SK-N-SH treated with all-trans-retinoic acid at 6 μM for 48 hours (cell line): Measurements from ENCODE around the gene KIFAP3.

Source experiments
- ESRRG ChIP-seq: fragments of 250-450 bp; sonication (Bioruptor Pico); IDR thresholded peaks from 2 replicates; pipeline ENCODE4 v1.6.1; 2021; ENCODE audit warnings: mild to moderate bottlenecking
- ISL1 ChIP-seq: fragments of 250-450 bp; sonication (Bioruptor Pico); IDR thresholded peaks from 2 replicates; pipeline ENCODE4 v2.1.2; 2022; ENCODE audit warnings: mild to moderate bottlenecking, moderate library complexity
- ZNF70 ChIP-seq: fragments of 450-650 bp; formaldehyde crosslinking; IDR thresholded peaks from 2 replicates; pipeline ENCODE4 v1.5.0; 2020; ENCODE audit warnings: mild to moderate bottlenecking, moderate library complexity

DNA sequence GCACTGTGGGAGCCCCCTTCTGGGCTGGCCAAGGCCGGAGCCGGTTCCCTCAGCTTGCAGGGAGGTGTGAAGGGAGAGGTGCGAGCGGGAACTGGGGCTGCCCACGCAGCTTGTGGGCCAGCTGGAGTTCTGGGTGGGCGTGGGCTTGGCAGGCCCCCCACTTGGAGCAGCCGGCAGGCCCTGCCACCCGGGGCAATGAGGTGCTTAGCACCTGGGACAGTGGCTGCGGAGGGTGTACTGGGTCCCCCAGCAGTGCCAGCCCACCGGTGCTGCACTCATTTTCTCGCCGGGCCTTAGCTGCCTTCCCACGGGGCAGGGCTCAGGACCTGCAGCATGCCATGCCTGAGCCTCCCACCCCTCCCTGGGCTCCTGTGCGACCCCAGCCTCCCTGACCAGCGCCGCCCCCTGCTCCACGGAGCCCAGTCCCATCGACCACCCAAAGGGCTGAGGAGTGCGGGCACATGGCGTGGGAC is 192.4 kb downstream of the KIFAP3 start:
- TF ChIP-seq ESRRG (CRISPR knock-in tag) (no peak), ISL1 (CRISPR knock-in tag) (no peak), ZNF70 (CRISPR knock-in tag) (no peak)
